ENCODE measurements around the gene GLS.

Gene GLS

DNA sequence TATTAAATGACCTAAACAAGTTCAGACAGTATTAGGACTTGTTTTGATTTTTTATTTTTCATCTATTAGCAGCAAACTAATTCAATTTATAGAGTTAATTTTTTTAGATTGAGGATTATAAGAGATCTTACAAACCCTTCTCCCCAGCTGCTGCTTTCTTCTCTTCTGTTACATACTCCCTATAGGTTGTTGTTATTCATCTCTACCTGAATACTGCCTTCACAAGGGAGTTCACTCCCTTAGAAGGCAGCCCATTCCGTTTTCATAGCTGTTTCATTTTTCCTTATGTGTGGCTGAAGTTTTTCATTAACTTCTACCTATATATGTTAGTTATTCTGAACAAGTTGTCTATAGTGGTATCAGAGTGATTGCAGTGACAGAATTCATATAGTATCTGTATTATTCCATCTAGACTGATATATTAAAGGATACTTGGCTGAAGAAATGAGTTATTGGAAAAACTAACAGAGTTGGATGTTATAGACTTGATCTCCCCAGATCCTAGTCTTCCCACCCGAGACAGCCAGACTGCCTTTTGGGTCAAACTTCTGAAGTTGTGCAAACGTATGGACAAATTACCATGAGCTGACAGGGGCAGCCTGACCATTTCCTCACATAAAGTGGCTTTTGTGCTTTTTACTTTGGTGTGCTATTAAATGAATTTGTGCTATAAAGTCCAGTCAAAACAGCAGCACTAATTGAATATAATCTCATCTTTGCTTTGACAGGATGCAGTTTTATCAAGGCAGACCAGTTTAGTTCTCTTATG, 8.7 kb downstream of the GLS start:
- H3K27ac ChIP-seq (ENCODE audit: low read length): no peak overlapping the region
- H3K27me3 ChIP-seq (ENCODE audit: insufficient read depth, low read length): no peaks in the 10 kb centered on the region
- H3K9me3 ChIP-seq (ENCODE audit: insufficient read depth, low read depth, low read length): no peaks in the 10 kb centered on the region
- H3K36me3 ChIP-seq (ENCODE audit: insufficient read depth, low read depth, low read length): peaks cover 6% of the 10 kb centered on the region; the same call in 1 of the 2 replicates
- no peak overlapping the region for H3K4me3 ChIP-seq (ENCODE audit: low read length)
- no peak overlapping the region for H3K9ac ChIP-seq (ENCODE audit: low read depth, low read length)
- H3K4me1 ChIP-seq (ENCODE audit: insufficient read depth, low read length): peaks cover 27% of the 10 kb centered on the region; the same call in 1 of the 2 replicates

DNA sequence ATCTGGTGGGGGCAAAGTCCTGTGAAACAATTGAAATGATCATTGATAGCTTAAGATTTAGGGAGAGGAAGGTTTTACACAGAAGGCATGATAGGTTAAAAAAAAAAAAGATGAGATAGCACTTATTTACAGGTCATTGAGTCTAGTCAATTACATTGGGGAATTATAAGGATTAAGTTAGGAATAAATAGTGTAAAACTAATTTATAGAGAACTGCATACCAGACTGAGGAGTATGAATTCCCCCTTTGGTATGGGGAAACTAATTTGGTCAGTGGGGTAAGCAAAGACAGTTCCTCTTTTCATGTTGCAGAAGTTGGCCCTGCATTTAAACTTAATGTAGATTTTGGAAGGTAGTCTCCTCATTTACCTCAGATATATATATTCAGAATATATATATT, 10.8 kb downstream of the GLS start:
- no peaks in the 10 kb centered on the region for H3K27me3 ChIP-seq (ENCODE audit: insufficient read depth, low read length)
- H3K4me3 ChIP-seq (ENCODE audit: low read length): no peak overlapping the region
- no peak overlapping the region for H3K9ac ChIP-seq (ENCODE audit: low read depth, low read length)
- H3K27ac ChIP-seq (ENCODE audit: low read length): no peak overlapping the region
- peaks cover 23% of the 10 kb centered on the region for H3K36me3 ChIP-seq (ENCODE audit: insufficient read depth, low read depth, low read length)
- H3K4me1 ChIP-seq (ENCODE audit: insufficient read depth, low read length): peaks cover 25% of the 10 kb centered on the region; the same call in 1 of the 2 replicates
- H3K9me3 ChIP-seq (ENCODE audit: insufficient read depth, low read depth, low read length): no peaks in the 10 kb centered on the region

DNA sequence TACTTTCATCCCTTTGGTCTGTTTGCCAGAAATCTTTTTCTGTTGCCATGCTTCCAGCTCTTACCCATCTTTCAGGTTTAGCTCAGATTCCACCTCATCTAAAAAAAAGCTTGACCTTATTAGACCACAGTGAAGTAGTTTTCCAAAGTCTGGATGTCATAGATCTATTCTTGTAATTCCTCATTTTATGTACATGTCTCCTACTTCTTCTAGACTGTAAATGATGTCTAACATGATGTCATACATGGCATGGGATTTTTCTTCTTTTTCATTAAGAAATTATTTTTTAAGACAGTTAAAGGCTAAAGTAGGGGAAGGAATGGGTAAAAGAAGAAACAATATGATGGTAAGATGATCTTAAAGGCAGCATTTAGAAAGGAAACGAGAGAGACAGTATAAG, 11.3 kb downstream of the GLS start:
- H3K27ac ChIP-seq (ENCODE audit: low read length): no peak overlapping the region
- no peak overlapping the region for H3K4me3 ChIP-seq (ENCODE audit: low read length)
- H3K4me1 ChIP-seq (ENCODE audit: insufficient read depth, low read length): peaks cover 23% of the 10 kb centered on the region; the same call in 1 of the 2 replicates
- no peaks in the 10 kb centered on the region for H3K9me3 ChIP-seq (ENCODE audit: insufficient read depth, low read depth, low read length)
- no peak overlapping the region for H3K9ac ChIP-seq (ENCODE audit: low read depth, low read length)
- H3K36me3 ChIP-seq (ENCODE audit: insufficient read depth, low read depth, low read length): peaks cover 28% of the 10 kb centered on the region
- no peaks in the 10 kb centered on the region for H3K27me3 ChIP-seq (ENCODE audit: insufficient read depth, low read length)

DNA sequence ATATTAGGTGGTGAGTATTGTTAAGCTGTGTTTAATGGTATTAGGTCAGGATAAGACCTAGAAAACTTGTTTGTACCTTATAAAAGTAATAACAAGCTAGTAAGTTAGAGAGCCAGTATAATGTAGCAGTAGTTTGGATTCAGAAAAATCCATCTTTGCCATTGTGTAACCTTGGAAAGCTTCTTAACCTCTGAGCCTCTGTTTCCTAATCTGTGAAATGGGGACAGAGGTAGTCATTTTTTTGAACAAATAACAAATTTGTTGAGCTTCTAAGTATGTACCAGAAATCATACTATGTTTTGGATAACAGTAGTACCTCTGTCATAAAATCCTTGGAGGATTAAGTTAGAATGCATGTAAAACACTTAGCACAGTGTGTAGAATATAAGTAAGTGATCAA, 12.5 kb downstream of the GLS start:
- Histone ChIP-seq H3K4me3 (ENCODE audit: low read length) (no peak overlapping the region), H3K9me3 (ENCODE audit: insufficient read depth, low read depth, low read length) (no peaks in the 10 kb centered on the region), H3K9ac (ENCODE audit: low read depth, low read length) (no peak overlapping the region), H3K27ac (ENCODE audit: low read length) (no peak overlapping the region), H3K27me3 (ENCODE audit: insufficient read depth, low read length) (no peaks in the 10 kb centered on the region), H3K4me1 (ENCODE audit: insufficient read depth, low read length) (peaks cover 17% of the 10 kb centered on the region; the same call in 1 of the 2 replicates), H3K36me3 (ENCODE audit: insufficient read depth, low read depth, low read length) (peaks cover 39% of the 10 kb centered on the region)

DNA sequence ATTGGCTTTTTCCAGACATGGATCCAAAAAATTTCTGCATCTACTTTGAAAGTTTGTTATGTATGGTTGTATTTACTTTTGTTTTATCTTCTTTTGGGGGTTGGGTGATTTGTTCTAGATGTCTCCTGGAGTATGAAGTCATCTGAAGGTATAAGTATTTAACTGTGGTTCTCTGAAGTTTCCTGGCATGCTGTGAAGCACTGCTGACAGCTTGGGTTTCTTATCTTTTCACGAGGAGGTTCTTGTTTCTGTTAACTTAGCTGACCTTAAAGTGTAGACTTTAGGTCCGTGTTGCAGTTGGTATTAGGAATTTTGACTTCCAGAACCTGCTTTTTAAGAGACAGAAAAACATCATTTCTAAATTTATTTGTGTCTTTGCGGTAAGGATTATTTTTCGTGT, 15.9 kb downstream of the GLS start:
- Histone ChIP-seq H3K9ac (ENCODE audit: low read depth, low read length) (no peak overlapping the region), H3K4me1 (ENCODE audit: insufficient read depth, low read length) (peaks cover 1% of the 10 kb centered on the region; the same call in 1 of the 2 replicates), H3K9me3 (ENCODE audit: insufficient read depth, low read depth, low read length) (no peaks in the 10 kb centered on the region), H3K27ac (ENCODE audit: low read length) (no peak overlapping the region), H3K27me3 (ENCODE audit: insufficient read depth, low read length) (no peaks in the 10 kb centered on the region), H3K4me3 (ENCODE audit: low read length) (no peak overlapping the region), H3K36me3 (ENCODE audit: insufficient read depth, low read depth, low read length) (peaks cover 51% of the 10 kb centered on the region)

DNA sequence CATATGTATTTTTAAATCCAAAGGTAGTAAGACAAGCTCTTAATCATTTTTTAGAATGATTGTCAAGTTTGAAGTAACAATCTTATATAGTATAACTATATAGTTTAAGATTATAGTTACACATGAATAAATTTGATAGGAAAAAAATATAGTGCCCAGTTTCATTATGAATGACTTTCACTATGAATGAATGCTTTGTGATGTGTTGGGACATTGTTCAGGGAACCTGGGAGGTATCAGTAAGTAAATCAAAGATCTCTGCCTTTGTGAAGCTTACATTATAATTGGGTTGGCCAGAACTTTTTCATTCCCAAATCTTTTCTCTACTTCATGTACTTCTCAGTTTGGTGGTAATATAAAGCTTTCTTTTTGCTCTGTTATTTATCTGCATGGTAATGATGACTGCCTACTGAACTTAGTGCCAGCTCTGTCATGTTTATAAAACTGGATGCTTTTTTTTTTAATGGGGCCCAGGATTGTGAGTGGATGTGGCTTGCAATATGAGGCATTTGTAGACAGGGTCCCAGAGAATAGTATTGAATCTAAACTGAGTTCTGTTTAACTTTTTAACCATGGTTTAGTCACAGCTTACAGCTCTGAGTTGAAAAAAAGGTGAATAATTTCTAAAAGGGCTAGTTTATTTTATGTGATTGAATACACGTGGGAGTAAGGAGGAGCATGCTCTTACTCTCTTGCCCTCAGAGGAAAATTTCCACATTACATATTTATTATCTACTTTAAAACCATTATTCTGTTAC, 23.3 kb downstream of the GLS start:
- Histone ChIP-seq H3K4me3 (ENCODE audit: low read length) (no peak overlapping the region), H3K27ac (ENCODE audit: low read length) (no peak overlapping the region)

DNA sequence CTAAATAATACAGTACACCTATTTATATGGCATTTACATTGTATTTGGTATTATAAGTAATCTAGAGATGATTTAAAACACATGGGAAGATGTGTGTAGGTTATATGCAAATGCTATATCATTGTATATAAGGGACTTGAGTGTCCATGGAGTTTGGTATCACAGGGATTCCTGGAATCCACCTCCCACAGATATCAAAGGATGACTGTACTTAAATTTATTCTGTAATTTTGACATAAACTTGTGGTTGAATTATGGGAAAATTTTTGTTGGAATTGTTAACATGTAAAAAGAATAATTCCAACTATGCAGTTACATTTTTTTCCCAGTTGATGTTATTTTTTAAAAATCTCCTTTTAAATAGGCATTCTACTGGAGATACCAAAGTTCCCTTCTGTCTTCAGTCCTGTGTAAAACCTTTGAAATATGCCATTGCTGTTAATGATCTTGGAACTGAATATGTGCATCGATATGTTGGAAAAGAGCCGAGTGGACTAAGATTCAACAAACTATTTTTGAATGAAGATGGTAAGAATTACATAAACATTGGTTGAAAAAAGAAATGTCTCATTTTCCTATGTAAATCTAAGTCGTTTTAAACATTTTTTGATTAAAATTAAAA, 24.1 kb downstream of the GLS start:
- H3K4me1 ChIP-seq (ENCODE audit: insufficient read depth, low read length): peaks cover 10% of the 10 kb centered on the region; the same call in 1 of the 2 replicates
- H3K4me3 ChIP-seq (ENCODE audit: low read length): no peak overlapping the region
- no peak overlapping the region for H3K9ac ChIP-seq (ENCODE audit: low read depth, low read length)
- H3K27me3 ChIP-seq (ENCODE audit: insufficient read depth, low read length): no peaks in the 10 kb centered on the region
- H3K36me3 ChIP-seq (ENCODE audit: insufficient read depth, low read depth, low read length): peaks cover 66% of the 10 kb centered on the region
- H3K27ac ChIP-seq (ENCODE audit: low read length): no peak overlapping the region
- no peaks in the 10 kb centered on the region for H3K9me3 ChIP-seq (ENCODE audit: insufficient read depth, low read depth, low read length)

More for the DNA sequence above, 23.3 kb downstream of the GLS start:
- H3K9ac ChIP-seq (ENCODE audit: low read depth, low read length): no peak overlapping the region
- no peaks in the 10 kb centered on the region for H3K27me3 ChIP-seq (ENCODE audit: insufficient read depth, low read length)
- no peaks in the 10 kb centered on the region for H3K9me3 ChIP-seq (ENCODE audit: insufficient read depth, low read depth, low read length)
- H3K36me3 ChIP-seq (ENCODE audit: insufficient read depth, low read depth, low read length): peaks cover 66% of the 10 kb centered on the region
- peaks cover 10% of the 10 kb centered on the region; the same call in 1 of the 2 replicates for H3K4me1 ChIP-seq (ENCODE audit: insufficient read depth, low read length)

DNA sequence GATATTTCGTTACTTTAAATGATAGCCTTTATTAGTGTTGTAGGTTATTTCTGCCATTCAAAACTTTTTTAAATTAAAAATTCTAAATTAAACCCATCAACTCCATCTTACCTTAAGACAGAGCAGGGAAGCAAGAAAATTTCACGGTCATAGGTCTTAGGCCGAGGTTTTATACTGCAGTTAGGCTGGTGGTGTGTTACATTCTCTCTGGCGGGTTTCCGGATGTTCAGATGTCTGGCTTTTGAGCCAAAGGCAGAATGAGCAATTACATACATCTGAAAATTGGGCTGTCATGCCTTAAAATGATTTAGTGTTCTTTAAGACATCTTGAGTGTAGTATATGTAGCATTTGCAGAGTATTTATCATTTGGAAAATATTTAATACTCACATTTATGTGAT, 27.9 kb downstream of the GLS start:
- H3K9me3 ChIP-seq (ENCODE audit: insufficient read depth, low read depth, low read length): no peaks in the 10 kb centered on the region
- no peaks in the 10 kb centered on the region for H3K4me1 ChIP-seq (ENCODE audit: insufficient read depth, low read length)
- H3K27me3 ChIP-seq (ENCODE audit: insufficient read depth, low read length): no peaks in the 10 kb centered on the region
- no peak overlapping the region for H3K4me3 ChIP-seq (ENCODE audit: low read length)
- H3K9ac ChIP-seq (ENCODE audit: low read depth, low read length): no peak overlapping the region
- H3K36me3 ChIP-seq (ENCODE audit: insufficient read depth, low read depth, low read length): peaks cover 57% of the 10 kb centered on the region
- H3K27ac ChIP-seq (ENCODE audit: low read length): no peak overlapping the region

DNA sequence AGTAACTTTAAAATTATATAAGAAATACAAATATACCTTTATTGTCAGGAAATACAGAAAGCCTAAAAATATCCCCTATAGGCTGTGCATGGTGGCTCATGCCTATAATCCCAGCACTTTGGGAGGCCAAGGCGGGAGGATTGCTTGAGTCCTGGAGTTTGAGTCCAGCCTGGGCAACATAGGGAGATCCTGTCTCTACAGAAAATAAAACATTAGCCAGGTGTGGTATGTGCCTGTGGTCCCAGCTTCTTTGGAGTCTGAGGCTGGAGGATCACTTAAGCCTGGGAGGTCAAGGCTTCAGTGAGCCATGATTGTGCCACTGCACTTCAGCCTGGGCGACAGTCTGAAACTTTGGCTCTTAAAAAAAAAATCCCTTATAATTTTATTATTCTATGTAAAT, 29.1 kb downstream of the GLS start:
- H3K4me1 ChIP-seq (ENCODE audit: insufficient read depth, low read length): no peaks in the 10 kb centered on the region
- H3K27me3 ChIP-seq (ENCODE audit: insufficient read depth, low read length): no peaks in the 10 kb centered on the region
- H3K27ac ChIP-seq (ENCODE audit: low read length): no peak overlapping the region
- no peaks in the 10 kb centered on the region for H3K9me3 ChIP-seq (ENCODE audit: insufficient read depth, low read depth, low read length)
- H3K36me3 ChIP-seq (ENCODE audit: insufficient read depth, low read depth, low read length): peaks cover 56% of the 10 kb centered on the region
- no peak overlapping the region for H3K4me3 ChIP-seq (ENCODE audit: low read length)
- no peak overlapping the region for H3K9ac ChIP-seq (ENCODE audit: low read depth, low read length)

DNA sequence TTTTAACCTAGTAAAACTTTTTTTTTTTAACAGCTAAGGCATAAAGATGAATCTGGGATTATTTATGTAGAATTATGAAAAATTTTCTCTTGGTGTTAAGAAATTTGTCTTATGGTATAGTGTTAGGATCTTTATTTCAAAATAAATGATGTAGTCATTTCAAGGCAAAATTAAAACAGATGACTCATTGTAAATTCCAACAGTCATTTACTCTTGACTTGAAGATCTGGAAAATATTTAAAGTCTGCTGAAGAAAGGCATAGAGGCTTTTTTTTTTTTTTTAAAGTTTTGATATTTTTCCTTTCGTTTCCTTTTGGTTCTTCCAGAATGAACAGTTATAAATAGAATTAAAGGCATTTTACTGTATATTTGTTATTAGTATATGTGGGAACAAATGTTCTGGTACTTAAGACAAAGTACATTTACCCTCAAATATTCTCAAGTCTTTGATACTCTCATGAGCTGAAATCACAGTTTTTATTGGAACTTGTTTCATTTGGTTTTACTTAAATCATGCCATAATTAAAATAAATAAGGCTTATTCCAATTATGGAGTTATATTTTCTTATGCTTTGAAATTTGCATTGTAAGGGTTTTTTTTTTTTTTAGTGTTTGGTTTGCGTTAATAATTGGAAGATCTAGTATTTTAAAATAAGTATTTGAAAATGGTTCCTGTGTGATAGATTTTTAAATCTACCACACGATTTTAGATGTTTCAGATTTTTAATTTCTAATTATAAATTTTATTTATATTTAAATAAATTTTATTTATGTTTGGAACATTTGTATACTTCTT, 29.9 kb downstream of the GLS start:
- H3K4me1 ChIP-seq (ENCODE audit: insufficient read depth, low read length): no peaks in the 10 kb centered on the region
- H3K9ac ChIP-seq (ENCODE audit: low read depth, low read length): no peak overlapping the region
- no peaks in the 10 kb centered on the region for H3K9me3 ChIP-seq (ENCODE audit: insufficient read depth, low read depth, low read length)
- no peak overlapping the region for H3K4me3 ChIP-seq (ENCODE audit: low read length)
- no peak overlapping the region for H3K27ac ChIP-seq (ENCODE audit: low read length)
- peaks cover 50% of the 10 kb centered on the region for H3K36me3 ChIP-seq (ENCODE audit: insufficient read depth, low read depth, low read length)
- H3K27me3 ChIP-seq (ENCODE audit: insufficient read depth, low read length): no peaks in the 10 kb centered on the region

DNA sequence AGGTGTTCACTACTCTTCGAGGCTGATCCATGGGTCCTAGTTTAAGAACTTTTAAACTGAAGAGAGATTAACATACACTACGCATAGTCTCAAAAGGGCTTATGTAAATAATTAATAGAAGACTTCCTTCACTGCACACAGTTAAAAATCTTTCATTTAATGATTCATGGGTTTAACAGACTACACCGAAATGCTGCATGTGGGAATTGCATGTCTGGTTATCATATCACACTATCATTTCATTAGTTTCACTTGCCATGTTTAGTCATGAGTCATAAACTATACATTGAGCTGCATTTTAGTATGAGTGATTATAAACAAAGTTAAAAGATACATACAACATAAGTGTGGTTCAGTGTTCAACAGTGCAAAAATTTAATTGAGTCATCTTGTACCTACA, 31.2 kb downstream of the GLS start:
- H3K4me1 ChIP-seq (ENCODE audit: insufficient read depth, low read length): no peaks in the 10 kb centered on the region
- H3K27ac ChIP-seq (ENCODE audit: low read length): no peak overlapping the region
- H3K36me3 ChIP-seq (ENCODE audit: insufficient read depth, low read depth, low read length): peaks cover 54% of the 10 kb centered on the region

More for the DNA sequence above, 31.2 kb downstream of the GLS start:
- no peak overlapping the region for H3K9ac ChIP-seq (ENCODE audit: low read depth, low read length)
- no peak overlapping the region for H3K4me3 ChIP-seq (ENCODE audit: low read length)
- no peaks in the 10 kb centered on the region for H3K9me3 ChIP-seq (ENCODE audit: insufficient read depth, low read depth, low read length)
- no peaks in the 10 kb centered on the region for H3K27me3 ChIP-seq (ENCODE audit: insufficient read depth, low read length)

Measured in iPS-20b (cell line).